Measurements from ENCODE around the gene ATP5ME. TPM values are rescaled to one million over a fixed set of nuclear protein-coding genes. Genes with fewer than 3 reads are reported as not detected.

ATP5ME gene
- total RNA-seq, 1 experiment from 2014 or later, result 389 TPM

- no peak for DNase-seq (ENCODE audit: low spot score)
Observed at GRCh38 chr4:622996-623913, 50.8 kb downstream of the ATP5ME start.

Other genes starting within 250 kb of the ATP5ME start
- gene ZNF721, start 175.1 kb downstream of the ATP5ME start, total RNA-seq (2014; rRNA removed; shearing (Covaris generic)), result 13.9 and 16.5 TPM in 2 replicates
- 42.1 and 49.7 TPM in 2 replicates for gene PIGG, start 175.1 kb downstream of the ATP5ME start, total RNA-seq (2014; rRNA removed; shearing (Covaris generic))
- gene TMEM271, start 98.0 kb downstream of the ATP5ME start, total RNA-seq (2014; rRNA removed; shearing (Covaris generic)), result not detected in 2 replicates
- gene PDE6B, start 48.7 kb downstream of the ATP5ME start, total RNA-seq (2014; rRNA removed; shearing (Covaris generic)), result not detected in 2 replicates
- gene MYL5, start 266 bp upstream of the ATP5ME start, total RNA-seq (2014; rRNA removed; shearing (Covaris generic)), result 10.9 and 12.6 TPM in 2 replicates
- gene SLC49A3, start 14.9 kb upstream of the ATP5ME start, total RNA-seq (2014; rRNA removed; shearing (Covaris generic)), result 0.56 TPM in 1 of 2 replicates, not detected in the other
- gene PCGF3, start 31.6 kb upstream of the ATP5ME start, total RNA-seq (2014; rRNA removed; shearing (Covaris generic)), result 48.6 and 64.9 TPM in 2 replicates
- 0.28 and 0.73 TPM in 2 replicates for gene CPLX1, start 151.9 kb upstream of the ATP5ME start, total RNA-seq (2014; rRNA removed; shearing (Covaris generic))

All from HT-29 (cell line).